Pulmonary artery endothelial cell (primary cell): ENCODE measurements around the gene SLITRK4. TPM values are rescaled to one million over a fixed set of nuclear protein-coding genes. Genes with fewer than 3 reads are reported as not detected.

Experiments
- DNase-seq: peaks from one replicate; pipeline ENCODE4 v3.0.0-alpha.2; 2011; ENCODE audit warnings: low read depth, low spot score
- total RNA-seq: library from RNA; depleted of rRNA; stranded (reverse); fragments of >200 nt; gene quantifications from 2 replicates; pipeline ENCODE4 v1.2.3, GENCODE V29; 2014

SLITRK4 gene, protein sequence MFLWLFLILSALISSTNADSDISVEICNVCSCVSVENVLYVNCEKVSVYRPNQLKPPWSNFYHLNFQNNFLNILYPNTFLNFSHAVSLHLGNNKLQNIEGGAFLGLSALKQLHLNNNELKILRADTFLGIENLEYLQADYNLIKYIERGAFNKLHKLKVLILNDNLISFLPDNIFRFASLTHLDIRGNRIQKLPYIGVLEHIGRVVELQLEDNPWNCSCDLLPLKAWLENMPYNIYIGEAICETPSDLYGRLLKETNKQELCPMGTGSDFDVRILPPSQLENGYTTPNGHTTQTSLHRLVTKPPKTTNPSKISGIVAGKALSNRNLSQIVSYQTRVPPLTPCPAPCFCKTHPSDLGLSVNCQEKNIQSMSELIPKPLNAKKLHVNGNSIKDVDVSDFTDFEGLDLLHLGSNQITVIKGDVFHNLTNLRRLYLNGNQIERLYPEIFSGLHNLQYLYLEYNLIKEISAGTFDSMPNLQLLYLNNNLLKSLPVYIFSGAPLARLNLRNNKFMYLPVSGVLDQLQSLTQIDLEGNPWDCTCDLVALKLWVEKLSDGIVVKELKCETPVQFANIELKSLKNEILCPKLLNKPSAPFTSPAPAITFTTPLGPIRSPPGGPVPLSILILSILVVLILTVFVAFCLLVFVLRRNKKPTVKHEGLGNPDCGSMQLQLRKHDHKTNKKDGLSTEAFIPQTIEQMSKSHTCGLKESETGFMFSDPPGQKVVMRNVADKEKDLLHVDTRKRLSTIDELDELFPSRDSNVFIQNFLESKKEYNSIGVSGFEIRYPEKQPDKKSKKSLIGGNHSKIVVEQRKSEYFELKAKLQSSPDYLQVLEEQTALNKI
- total RNA-seq, result 1.6 and 1.7 TPM in 2 replicates

DNA sequence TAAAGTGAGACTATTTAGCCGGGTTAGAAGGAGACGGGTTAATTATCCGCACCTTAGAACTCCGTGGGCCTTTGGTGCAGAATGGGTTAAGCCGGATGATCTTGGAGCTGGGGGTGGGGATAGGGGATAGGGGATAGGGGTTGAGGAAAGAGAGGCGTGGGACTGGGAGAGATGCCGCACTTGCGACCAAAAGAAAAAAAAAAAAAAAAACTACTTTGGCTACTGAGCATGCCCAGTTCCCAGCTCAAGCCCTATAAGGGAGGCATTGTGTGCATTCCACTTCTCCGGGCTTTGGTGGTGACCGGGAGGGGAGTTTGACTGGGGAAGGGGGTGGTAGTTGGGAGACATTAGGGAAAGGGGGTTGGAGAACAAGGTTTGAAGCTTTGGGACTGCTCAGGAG is at the start of gene SLITRK4:
Gene SLITRK4 (minus strand): TSS at position 187 of the 400 bp plus-strand sequence. CDS start 4,993 bp downstream, outside the sequence.
- no peak for DNase-seq

DNA sequence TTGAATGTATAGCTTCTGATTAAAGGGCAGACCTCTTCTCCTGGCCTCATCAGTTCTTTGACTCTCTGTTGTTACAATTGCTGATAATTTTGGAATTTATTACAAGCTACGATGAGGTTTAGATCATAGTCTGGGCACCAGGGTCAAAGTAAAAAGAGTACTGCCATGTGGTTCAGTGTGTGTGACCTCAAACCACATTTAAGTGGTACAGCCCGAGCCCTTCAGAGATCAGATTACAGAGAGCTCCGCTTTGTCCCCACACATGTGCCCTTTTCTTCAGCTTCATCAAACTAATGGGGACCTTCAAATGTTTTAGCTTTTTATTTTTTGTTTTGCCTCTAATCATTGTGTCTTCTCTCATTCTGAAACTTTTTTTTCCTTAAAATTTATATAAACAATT is 47.6 kb upstream of the SLITRK4 start:
- no peak for DNase-seq

DNA sequence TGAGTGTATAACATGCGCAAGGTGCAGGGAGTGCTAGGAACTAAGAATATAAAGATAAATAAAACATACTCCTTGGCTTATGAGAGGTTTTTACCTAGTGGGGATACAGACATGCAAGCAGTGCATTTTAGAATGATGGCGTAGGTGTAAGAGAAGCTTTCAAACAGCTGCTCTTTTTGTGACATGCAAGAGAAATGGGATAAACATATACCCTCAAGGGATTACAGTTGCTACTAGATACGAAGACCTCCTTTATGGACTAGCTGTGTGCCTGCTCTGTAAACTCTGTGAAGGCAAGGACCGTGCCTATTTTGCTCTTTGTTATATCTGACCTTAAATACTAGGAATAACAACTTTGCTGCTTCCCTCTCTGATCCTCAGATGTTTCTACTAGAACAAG is 39.0 kb upstream of the SLITRK4 start:
- DNase-seq, result no peak

DNA sequence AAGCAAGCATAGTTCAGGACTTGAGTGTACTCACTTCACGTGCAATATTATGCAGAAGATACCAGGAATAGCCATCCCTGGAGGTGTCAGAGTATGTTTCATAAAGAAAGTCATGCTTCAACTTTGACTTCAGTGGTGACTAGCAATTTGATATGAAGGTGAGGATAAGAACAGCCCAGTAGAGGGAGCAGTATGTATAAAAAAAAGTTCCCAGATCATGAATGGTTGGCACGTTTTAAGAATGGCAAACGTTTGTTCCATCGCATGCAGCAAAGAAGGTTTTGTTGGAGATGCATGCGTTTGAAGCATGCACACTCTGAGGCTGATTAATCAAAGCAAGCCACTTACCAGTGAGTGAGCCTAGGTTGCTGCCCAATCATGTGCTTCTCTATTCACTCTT is 33.5 kb upstream of the SLITRK4 start:
- no peak for DNase-seq

DNA sequence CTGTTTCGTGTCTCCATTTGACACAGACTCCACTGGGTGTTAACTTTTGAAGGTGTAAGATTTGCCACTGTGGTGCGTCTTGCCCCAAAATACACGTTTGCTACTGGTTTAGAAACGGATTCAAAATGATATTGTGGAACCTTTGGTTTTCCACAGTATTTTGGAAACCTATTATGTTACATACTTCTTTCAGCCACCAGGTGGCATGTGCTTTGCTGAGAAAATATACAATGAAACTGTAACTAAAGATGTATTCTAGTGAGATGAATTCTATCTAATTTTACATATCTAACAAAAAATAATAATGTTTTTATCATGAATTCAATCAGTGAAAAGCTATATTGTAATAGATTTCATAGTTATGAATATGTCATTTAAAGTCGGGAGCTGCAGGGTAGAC is 28.4 kb upstream of the SLITRK4 start:
- no peak for DNase-seq

DNA sequence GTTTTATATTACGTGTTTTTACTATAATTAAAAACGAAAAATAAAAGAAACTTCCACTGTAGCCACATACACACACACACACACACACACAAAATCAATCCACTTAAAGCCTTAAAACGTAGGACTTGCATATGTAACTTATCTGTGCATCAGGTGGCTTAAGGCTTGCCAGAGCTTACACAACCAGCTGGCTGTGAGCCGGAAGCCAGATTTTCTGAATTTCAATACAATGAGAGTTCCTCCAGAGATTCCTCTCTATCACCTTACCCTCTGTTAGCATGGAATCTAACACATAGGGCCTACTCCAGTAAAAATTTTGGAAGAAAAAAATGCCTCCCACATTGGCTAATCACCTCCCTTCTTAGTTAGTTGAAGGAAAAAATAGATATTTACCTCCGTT is 27.9 kb upstream of the SLITRK4 start:
- DNase-seq, result no peak

DNA sequence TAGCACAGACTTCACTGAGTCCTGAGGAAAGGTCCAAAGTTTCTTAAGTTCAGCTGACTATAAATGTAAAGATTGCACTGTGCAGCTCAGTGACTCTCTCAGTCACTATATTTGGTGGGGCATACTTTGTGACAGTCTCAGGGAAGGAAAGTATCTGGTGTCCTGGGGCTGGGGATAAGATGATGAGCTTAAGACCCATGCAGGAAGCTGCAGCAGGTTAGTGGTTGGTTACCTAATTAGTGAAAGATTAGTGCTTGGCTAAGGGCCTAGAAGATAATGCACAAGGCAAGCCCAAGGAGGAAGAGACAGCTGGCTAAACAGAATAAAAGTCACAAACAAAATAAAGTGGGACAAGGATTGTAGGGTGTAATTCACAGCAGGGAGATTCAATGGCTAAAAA is 25.4 kb upstream of the SLITRK4 start:
- DNase-seq, result no peak

DNA sequence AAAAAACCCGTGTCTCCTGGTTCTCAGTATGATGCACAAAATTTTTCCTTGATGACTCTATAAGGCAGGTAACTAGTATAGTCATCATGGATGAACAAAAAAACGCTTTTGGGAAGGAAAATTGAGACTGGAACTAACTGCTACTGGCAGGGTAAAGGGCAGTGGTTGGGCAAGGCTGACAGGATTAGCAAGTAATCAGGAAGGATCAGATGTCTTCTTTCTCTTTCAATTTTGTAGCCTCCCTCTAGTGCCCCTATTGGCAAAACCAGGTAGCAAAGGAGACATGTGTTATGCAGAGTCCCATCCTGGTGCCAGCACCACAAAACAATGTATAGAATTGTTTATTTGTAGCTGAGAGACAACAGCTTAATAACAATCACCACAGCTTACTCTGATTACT is 12.8 kb upstream of the SLITRK4 start:
- no peak for DNase-seq

DNA sequence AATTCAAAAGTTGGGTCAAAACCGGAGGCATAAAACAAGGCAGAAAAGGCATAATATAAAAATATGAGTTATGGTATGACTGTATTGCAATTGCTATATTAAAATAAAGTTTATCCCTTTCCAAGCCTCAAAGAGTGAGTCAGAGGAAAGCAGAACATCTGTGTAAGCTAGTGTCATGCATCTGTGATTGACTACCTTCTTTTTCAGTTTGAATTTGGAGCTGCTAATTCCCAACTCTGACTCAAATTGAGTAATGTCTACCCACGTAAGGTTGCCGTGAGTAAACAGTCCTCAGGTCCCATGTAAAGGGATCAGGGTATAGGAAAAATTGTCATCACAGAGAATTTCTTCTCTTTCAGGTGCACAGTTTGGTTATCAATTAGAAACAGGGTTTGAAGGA is 6.5 kb upstream of the SLITRK4 start:
- DNase-seq, result no peak

DNA sequence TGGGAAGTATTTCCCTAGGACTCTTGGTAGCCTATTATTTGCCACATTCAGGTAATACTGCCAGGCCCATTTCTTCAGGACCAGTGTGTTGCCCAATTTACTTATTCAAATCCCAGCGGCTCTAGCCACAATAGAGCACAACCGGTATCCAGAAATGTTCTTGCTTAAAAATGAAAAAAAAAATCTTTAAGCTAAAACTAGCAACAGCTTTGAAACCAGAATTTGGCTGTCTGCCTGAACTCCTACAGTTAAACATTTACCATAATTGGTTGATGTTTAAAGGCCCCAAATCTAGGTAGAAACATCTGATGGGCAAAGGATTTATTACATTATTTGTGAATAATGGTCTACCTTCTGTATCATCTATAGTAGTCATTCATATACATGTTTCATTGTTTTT is 930 bp upstream of the SLITRK4 start:
- DNase-seq, result no peak

DNA sequence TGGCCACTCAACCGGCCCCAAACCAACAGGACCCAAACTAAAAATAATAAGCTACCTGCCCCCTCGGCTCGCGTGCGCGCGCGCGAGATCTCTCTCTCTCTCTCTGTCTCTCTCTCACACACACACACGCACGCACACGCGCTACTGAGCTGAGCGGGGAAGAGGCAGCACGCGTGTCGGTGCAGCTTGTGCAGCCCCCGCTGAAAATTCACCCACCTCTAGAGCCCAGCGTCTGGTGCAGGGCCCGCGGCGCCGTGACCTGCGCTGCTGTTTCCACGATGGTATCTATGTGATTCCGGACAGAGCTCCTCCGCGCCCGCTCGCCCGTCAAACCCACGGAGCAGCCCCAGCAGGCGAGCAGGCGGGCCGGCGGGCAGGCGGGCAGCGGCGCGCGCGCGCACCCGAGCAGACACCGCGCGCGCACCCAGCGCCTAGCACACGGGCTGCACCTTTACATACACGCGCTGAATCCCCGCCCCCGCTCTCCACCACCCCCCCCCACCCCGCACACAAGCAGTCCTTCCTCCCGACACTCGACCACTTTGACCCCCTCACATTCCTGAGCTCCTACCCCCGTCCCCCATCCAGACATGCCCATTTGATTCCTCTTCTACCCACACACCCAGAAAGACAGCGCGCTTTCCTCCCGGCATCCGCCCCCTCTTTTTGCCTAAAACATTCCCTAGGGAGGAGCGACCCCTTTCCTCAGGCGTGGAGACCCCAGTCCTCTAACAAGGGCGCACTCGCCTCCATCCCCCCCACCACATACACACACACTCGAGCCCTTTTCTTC is 1.0 kb downstream of the SLITRK4 start:
- DNase-seq, result no peak

DNA sequence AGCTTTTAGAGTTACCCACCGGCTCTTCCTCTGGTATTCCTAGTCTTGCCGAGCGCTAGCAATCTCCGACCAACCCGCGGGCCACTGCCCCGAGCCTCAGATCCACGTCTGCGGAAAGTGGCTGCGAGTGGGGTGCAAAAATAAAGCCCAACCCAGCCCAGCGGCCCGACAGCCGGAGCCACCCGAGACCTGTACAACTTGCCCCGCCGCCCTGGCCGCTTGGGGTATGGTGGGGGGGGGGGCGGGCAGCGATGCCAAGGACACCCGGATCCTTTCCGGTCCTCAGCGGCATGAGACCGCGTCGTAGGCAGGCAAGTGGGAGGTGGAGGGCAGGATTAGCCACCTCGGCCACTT is 1.6 kb downstream of the SLITRK4 start:
- DNase-seq, result no peak

DNA sequence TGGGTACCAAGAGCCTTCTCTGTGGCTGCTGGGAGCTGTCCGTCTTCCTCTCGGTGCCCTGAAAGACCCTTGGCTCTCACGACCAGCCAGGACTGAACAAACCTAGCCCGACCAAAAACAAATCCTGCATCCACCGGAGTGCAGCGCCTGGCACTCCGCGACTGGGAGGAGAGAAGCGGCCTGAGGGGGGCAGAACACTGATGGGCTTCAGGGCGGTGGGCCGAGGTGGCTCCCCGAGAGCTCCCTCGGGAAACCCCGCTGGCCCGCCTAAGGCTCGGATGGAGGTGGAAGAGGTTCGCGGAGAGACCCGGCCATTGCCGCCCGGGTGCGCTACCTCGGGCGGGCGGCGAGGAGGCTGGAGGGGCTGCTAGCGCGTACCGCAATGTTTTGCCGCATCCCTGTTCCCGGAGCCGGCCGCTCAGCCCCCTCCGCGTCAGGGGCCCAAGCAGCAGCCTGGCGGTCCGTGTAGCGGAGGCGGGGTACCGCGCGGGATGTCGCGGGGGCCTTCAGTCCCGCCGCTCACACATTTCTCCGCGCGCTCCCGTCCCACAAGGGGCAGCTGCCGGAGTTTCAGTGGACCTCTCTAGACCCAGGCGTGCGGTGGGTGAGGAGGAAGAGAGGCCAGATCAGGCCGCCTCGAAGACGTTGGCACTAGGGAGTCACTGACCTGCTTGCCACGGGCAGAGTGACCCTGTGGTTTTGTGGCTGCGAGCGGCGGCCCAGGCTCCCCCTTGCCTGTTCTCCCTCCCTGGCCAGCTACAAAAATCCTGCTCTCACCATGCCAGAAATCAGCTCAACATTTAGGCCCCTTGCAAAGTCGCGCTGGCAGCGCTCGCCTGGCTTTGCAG is 2.2 kb downstream of the SLITRK4 start:
- DNase-seq, result no peak

DNA sequence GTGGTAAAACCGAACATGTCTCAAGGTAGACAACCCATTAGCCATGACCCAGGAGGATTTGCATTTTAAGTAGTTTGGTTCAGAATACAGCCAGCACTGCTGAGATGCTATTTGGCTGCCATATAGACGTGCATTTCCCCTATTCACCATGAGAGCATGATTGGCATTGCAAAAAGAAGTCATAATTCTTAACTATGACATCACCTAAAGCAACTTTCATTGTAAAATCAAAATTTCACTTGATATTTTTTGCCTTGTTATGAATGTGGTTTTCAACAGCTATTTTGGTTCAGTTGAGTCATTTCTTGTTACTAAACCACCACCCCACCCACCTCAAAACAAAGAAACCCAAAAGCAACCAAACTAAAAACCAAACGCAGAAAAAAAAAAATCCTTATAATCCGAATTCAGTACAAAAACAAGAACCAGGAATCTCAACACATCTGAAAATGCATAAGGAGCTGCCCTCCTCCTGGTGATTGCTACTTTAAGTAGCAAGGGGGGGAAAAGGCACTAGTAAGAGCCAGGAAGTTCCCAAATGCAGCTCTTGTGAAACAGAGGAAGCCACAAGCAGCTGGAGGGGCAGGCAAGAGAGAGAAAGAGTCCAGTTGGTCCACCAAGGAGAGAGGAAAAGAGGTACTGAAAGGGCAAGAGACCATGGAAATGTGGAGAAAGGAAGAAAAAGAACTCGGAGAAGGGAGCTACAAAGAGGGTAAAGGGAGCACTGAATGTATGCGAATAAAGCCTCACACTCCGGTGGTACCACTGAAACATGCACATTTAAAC is 3.1 kb downstream of the SLITRK4 start:
- no peak for DNase-seq

DNA sequence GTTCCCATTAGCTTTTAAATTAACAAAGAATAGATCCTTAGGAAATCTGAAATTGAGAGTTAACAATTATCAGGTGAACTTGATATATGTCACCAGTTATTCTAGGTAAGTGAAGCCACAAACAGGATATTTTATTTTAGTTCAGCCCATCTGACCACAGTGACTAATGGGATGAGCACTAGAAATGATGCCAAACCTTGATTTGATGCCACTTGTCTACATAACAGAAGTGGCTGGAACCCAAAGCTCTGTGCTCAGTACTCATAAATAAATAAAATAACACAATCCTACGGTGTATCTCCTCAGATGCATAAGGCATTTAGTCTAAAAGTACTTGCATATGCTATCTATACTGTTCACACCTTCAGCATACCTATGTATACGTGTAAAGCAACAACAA is 12.2 kb downstream of the SLITRK4 start:
- DNase-seq, result no peak

DNA sequence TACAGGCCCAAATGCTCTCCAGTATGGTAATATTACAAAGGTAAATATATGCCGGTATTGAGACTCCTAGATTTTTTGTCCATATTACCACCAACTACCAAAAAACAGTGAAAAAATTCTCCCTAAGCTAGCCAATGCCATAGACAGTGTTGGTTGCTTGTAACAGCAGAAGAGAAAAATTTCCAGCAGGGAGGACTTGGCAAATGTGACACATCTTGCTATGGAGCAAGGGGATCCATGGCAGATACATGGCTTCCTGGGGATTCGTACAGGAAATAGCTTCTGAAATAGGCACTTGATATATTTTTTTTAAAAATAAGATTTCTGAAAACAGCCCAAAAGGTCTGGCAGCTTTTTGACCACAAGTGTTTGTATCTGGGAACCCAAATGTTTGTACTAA is 14.6 kb downstream of the SLITRK4 start:
- no peak for DNase-seq

DNA sequence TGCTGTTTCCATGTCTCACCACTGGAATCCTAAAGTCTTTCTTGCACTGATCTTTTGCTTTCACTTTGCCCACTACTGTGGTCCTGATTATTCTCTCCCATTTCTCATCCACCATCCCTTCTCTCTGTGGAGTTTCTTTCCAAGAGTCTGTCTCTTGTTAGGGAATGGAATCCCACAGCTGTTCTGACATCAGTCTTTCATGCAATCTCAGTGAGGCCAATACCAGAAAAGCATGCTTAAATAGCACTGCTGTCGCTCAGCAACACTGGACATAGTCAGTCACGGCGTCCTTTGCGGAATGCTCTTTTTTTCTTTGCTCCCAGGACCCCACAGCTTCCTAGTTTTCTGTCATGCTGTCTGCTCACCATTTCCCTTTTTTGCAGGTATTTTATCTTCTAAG is 20.1 kb downstream of the SLITRK4 start:
- DNase-seq, result no peak

DNA sequence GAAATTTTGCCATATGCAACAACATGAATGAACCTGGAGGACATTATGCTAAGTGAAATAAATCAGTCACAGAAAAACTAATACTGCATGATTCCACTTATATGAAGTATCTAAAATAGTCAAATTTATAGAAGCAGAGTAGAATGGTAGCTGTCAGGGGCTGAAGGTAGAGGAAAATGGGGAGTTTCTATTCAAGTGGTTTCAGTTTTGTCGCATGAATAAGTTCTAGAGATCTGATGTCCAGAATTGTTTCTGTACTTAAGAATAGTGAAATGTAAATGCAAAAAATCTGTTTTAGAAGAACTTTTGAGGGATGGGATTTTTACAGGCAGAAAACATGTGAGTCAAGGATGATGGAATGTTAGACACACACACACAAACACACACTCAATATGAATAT is 34.1 kb downstream of the SLITRK4 start:
- no peak for DNase-seq

DNA sequence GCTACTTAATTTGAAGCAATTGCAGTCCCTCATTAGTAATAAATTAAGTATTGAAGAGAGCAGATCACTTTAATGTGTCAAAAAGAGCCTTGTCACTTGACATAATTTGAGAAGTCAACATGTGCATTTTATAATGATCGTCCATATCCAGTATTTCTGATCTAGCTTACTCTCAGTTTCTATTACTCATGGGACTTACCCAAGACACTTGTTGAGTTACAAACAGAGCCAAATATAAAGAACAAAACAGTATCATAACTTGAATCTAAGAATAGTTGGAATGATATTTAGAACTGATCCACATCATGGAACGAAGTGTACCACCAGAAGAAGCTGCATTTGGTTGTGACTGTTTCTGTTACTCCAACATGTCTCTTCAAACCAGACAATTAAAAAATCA is 54.7 kb downstream of the SLITRK4 start:
- no peak for DNase-seq

DNA sequence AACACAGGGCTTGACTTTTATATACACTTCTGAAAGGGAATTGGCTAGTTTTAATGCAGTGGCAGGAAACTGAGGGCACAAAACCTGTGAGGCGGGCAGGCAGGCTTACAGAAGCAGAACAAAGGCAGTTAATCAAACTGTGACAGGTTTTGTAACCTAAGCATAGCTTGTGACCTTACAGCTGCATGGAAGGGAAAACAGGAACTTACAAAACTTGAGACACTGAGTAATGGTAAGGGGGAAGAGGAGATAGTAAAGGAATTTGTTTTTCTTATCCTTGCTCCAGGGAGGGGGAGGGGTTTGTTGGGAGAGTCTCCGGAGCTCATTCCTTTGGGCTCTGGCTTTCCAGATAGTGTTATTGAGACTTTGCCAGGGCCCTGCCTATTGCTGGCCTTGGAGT is 55.6 kb downstream of the SLITRK4 start:
- no peak for DNase-seq
